C4-2B (cell line): ENCODE measurements around the gene TBX3.
"Not testable (repeated sequence)": the region's sequence is repeated elsewhere in the genome, so short reads cannot be mapped to it uniquely, and the experiment has no call there.

Source experiments
- CTCF ChIP-seq: fragments of 450-650 bp; conservative IDR thresholded peaks from 2 replicates; pipeline ENCODE4 v1.5.1; 2017; ENCODE audit warnings: mild to moderate bottlenecking
- ZFX ChIP-seq: fragments of 450-650 bp; IDR thresholded peaks from 2 replicates; pipeline ENCODE4 v1.6.1; 2017

GRCh38 chr12:114708598-114708997, 24.6 kb upstream of the TBX3 start:
- not testable (repeated sequence) for TF ChIP-seq CTCF, ZFX
